Activated T-helper 1 cell treated with anti-CD3 and anti-CD28 coated beads, Interleukin-12 subunit alpha, Interleukin-12 subunit beta, Interleukin-2, Interleukin-4 antibody, amounts not matched to agents 30 ng/mL and 10 ng/mL and 1 ng/mL, durations not matched to agents 14 hours and 24 hours and 36 hours (primary cell): ENCODE measurements around the gene DDX31. TPM values are rescaled to one million over a fixed set of nuclear protein-coding genes. Genes with fewer than 3 reads are reported as not detected.
A peak's percentile ranks its signal among the peaks of the same experiment; 100 is the strongest.

ENCODE experiments used
- DNase-seq: peaks from one replicate; pipeline ENCODE4 v3.0.0; 2021; ENCODE audit warnings: low spot score
- H3K27ac Mint-ChIP-seq: one replicate; pipeline ENCODE4 v1.8.0; 2021; ENCODE audit warnings: mild to moderate bottlenecking, mixed read lengths
- H3K27me3 Mint-ChIP-seq: one replicate; pipeline ENCODE4 v1.8.0; 2022; ENCODE audit warnings: mild to moderate bottlenecking, moderate library complexity, mixed read lengths; ENCODE audit not compliant: insufficient read depth
- H3K36me3 Mint-ChIP-seq: one replicate; pipeline ENCODE4 v1.8.0; 2021; ENCODE audit warnings: low read depth, mixed read lengths
- H3K4me1 Mint-ChIP-seq: one replicate; pipeline ENCODE4 v1.8.0; 2021; ENCODE audit warnings: low read depth, mixed read lengths
- H3K4me3 Mint-ChIP-seq: one replicate; pipeline ENCODE4 v1.8.0; 2021; ENCODE audit warnings: mild to moderate bottlenecking, moderate library complexity, mixed read lengths
- H3K9me3 Mint-ChIP-seq: one replicate; pipeline ENCODE4 v1.8.0; 2021; ENCODE audit warnings: mixed read lengths
- intact Hi-C: fragments of 100-400 bp; cut with micrococcal nuclease; formaldehyde crosslinking; loops from one replicate; pipeline ENCODE4 v1.15.1; 2024
- total RNA-seq: library from RNA; stranded (reverse); gene quantifications from 2 replicates; pipeline ENCODE4 v1.2.3, GENCODE V29; 2022

DDX31 gene
- total RNA-seq, 1 donor from 2014 or later: 34.1 TPM

DNA sequence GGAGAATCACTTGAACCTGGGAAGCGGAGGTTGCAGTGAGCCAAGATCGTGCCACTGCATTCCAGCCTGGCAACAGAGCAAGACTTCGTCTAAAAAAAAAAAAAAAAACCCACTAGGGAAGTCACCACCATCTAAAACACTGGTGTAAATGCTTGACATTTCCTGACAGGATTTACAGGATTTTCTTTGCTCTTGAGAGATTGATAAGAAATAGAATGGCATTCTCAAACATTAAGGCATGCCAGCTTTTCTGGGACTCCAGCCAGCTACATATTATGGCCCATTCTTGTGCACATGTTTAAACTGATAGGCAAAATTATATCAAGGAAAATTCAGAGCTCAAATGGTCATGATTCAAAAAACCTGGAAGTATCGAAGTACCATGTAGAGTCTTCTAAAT, 29.2 kb upstream of the DDX31 start:
- Mint-ChIP-seq H3K27me3 (peaks cover 12% of the 10 kb centered on the region), H3K9me3 (peaks cover 47% of the 10 kb centered on the region), H3K4me1 (peaks cover 7% of the 10 kb centered on the region), H3K4me3 (no peak overlapping the region), H3K27ac (no peak overlapping the region), H3K36me3 (peaks cover 2% of the 10 kb centered on the region)
- intact Hi-C loops: no loop called here
- no peak for DNase-seq

- peaks cover 13% of the 10 kb centered on the region for H3K36me3 Mint-ChIP-seq
- no peak overlapping the region for H3K4me3 Mint-ChIP-seq
- peaks cover 6% of the 10 kb centered on the region for H3K27me3 Mint-ChIP-seq
- intact Hi-C loops: no loop called here
- peaks cover 59% of the 10 kb centered on the region for H3K9me3 Mint-ChIP-seq
- peaks cover 9% of the 10 kb centered on the region for H3K4me1 Mint-ChIP-seq
- H3K27ac Mint-ChIP-seq: no peak overlapping the region
- no peak for DNase-seq
Measured at GRCh38 chr9:132697230-132697629, 27.4 kb upstream of the DDX31 start.

DNA sequence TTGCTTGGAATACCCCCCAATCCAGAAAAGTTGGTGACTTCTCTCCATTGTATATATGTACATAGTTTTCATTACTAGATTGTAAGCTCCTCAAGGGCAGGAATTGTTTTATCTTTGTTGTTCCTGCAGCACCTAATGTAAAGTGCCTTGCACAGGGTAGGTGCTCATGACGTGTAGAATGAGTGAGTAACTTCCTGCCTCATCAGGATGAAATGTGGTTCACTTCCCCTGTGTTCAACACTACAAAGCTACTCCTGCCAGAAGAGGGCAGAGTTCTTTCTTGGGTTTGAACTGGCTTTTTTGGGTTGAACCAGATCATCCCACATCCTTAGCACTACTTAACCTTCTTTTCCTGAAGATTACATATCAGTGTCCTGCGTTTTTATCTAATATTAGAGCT, 24.4 kb upstream of the DDX31 start:
- intact Hi-C loops: no loop called here
- peaks cover 59% of the 10 kb centered on the region for H3K9me3 Mint-ChIP-seq
- H3K4me3 Mint-ChIP-seq: no peak overlapping the region
- H3K36me3 Mint-ChIP-seq: peaks cover 28% of the 10 kb centered on the region
- H3K27me3 Mint-ChIP-seq: peaks cover 5% of the 10 kb centered on the region
- peak; percentile 8 for DNase-seq
- peaks cover 9% of the 10 kb centered on the region for H3K4me1 Mint-ChIP-seq
- no peak overlapping the region for H3K27ac Mint-ChIP-seq

GRCh38 chr9:132690696-132691095, 20.9 kb upstream of the DDX31 start:
- H3K36me3 Mint-ChIP-seq: peaks cover 47% of the 10 kb centered on the region

GRCh38 chr9:132683873-132684272, 14.1 kb upstream of the DDX31 start:
- Mint-ChIP-seq H3K27me3 (no peaks in the 10 kb centered on the region), H3K36me3 (peaks cover 53% of the 10 kb centered on the region), H3K27ac (no peak overlapping the region), H3K4me3 (no peak overlapping the region), H3K9me3 (no peaks in the 10 kb centered on the region), H3K4me1 (peaks cover 40% of the 10 kb centered on the region)
- intact Hi-C loops: no loop called here
- no peak for DNase-seq

More at GRCh38 chr9:132690696-132691095, 20.9 kb upstream of the DDX31 start:
- Mint-ChIP-seq H3K9me3 (peaks cover 29% of the 10 kb centered on the region), H3K27me3 (peaks cover 2% of the 10 kb centered on the region), H3K27ac (no peak overlapping the region), H3K4me1 (peaks cover 9% of the 10 kb centered on the region), H3K4me3 (no peak overlapping the region)
- DNase-seq: no peak
- intact Hi-C loops: no loop called here

- DNase-seq: no peak
- Mint-ChIP-seq H3K4me1 (peaks cover 51% of the 10 kb centered on the region), H3K27ac (no peak overlapping the region), H3K4me3 (no peak overlapping the region), H3K27me3 (no peaks in the 10 kb centered on the region), H3K9me3 (no peaks in the 10 kb centered on the region), H3K36me3 (peaks cover 54% of the 10 kb centered on the region)
- intact Hi-C loops: no loop called here
Measured at GRCh38 chr9:132681561-132681960, 11.8 kb upstream of the DDX31 start.

DNA sequence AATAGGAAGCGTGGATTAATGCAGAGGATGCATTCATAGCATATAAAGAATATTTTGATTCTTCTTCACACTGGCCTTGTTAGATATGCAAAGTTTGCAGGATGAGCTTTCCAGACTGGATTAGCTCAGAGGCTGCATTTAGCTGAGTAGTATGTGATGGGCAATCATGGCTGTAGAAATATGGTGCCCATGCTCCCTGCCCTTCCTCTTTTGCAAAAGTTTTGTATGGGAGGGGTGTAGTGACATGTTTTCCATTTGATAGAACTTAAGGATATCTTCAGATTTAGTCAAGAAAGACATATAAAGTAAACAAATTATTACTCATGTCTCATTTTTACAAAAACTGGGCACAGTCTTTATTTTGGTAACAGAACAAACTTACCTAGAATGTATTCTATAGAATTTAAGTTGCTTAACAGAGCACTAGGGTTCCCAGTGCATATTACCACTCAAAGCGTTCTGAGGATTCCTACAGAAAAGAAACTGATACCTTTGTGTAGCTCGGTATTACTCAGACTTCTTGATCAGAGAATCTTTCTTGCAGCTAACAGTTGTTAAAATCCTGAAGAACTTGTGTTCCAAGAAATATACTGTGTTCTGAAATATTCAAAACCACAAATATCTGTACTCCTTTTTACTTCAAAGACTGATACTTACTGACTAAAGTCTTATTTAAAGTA, 10.3 kb upstream of the DDX31 start:
- Mint-ChIP-seq H3K9me3 (no peaks in the 10 kb centered on the region), H3K27ac (peak overlapping the region; percentile 90), H3K4me1 (peaks cover 51% of the 10 kb centered on the region), H3K27me3 (no peaks in the 10 kb centered on the region), H3K4me3 (no peak overlapping the region), H3K36me3 (peaks cover 42% of the 10 kb centered on the region)
- intact Hi-C loops: loop anchor here (1.0 kb wide), 1 partner anchor 8 kb away; no protein-coding TSS in a partner anchor
- DNase-seq: no peak

- intact Hi-C loops: no loop called here
- H3K36me3 Mint-ChIP-seq: peaks cover 39% of the 10 kb centered on the region
- DNase-seq: no peak
- H3K9me3 Mint-ChIP-seq: no peaks in the 10 kb centered on the region
- H3K27ac Mint-ChIP-seq: no peak overlapping the region
- peaks cover 53% of the 10 kb centered on the region for H3K4me1 Mint-ChIP-seq
- no peak overlapping the region for H3K4me3 Mint-ChIP-seq
- no peaks in the 10 kb centered on the region for H3K27me3 Mint-ChIP-seq
Measured at GRCh38 chr9:132677976-132678375, 8.2 kb upstream of the DDX31 start.

- Mint-ChIP-seq H3K27ac (no peak overlapping the region), H3K27me3 (no peaks in the 10 kb centered on the region), H3K9me3 (no peaks in the 10 kb centered on the region), H3K4me1 (peaks cover 46% of the 10 kb centered on the region), H3K36me3 (peaks cover 37% of the 10 kb centered on the region), H3K4me3 (no peak overlapping the region)
- intact Hi-C loops: loop anchor here (5.0 kb wide), 2 partner anchors 322 to 663 kb away; partner anchors contain the start of genes SETX and SURF6
- no peak for DNase-seq
Measured at GRCh38 chr9:132674485-132674884, 4.7 kb upstream of the DDX31 start.

GRCh38 chr9:132673355-132673754, 3.6 kb upstream of the DDX31 start:
- DNase-seq: no peak
- H3K36me3 Mint-ChIP-seq: peaks cover 27% of the 10 kb centered on the region
- peak overlapping the region; percentile 68 for H3K4me3 Mint-ChIP-seq
- peak overlapping the region; percentile 21 for H3K27ac Mint-ChIP-seq
- H3K27me3 Mint-ChIP-seq: no peaks in the 10 kb centered on the region
- H3K4me1 Mint-ChIP-seq: peaks cover 35% of the 10 kb centered on the region
- no peaks in the 10 kb centered on the region for H3K9me3 Mint-ChIP-seq
- intact Hi-C loops: loop anchor here (2.0 to 5.0 kb wide), 3 partner anchors 267 to 664 kb away; partner anchors contain the start of genes SETX, SURF6 and TTF1

GRCh38 chr9:132672413-132672690, 2.6 kb upstream of the DDX31 start:
- H3K27me3 Mint-ChIP-seq: no peaks in the 10 kb centered on the region
- no peak for DNase-seq
- H3K4me1 Mint-ChIP-seq: peaks cover 38% of the 10 kb centered on the region
- H3K9me3 Mint-ChIP-seq: no peaks in the 10 kb centered on the region
- intact Hi-C loops: loop anchor here (1.0 to 5.0 kb wide), 4 partner anchors 8 to 665 kb away; partner anchors contain the start of genes SETX, SURF6 and TTF1
- peaks cover 22% of the 10 kb centered on the region for H3K36me3 Mint-ChIP-seq
- H3K4me3 Mint-ChIP-seq: peak overlapping the region; percentile 96
- H3K27ac Mint-ChIP-seq: peak overlapping the region; percentile 90

- peaks cover 38% of the 10 kb centered on the region for H3K4me1 Mint-ChIP-seq
- peak overlapping the region; percentile 90 for H3K27ac Mint-ChIP-seq
- DNase-seq: no peak
- peaks cover 19% of the 10 kb centered on the region for H3K36me3 Mint-ChIP-seq
- no peaks in the 10 kb centered on the region for H3K9me3 Mint-ChIP-seq
- intact Hi-C loops: loop anchor here (1.0 to 5.0 kb wide), 6 partner anchors 8 to 665 kb away; partner anchors contain the start of genes SETX, SURF6 and TTF1
- H3K4me3 Mint-ChIP-seq: peak overlapping the region; percentile 96
- H3K27me3 Mint-ChIP-seq: no peaks in the 10 kb centered on the region
Measured at GRCh38 chr9:132671620-132672412, 2.0 kb upstream of the DDX31 start.
